AG04449 (cell line): ENCODE measurements around the gene HOXB4.
A peak's percentile ranks its signal among the peaks of the same experiment; 100 is the strongest.

Experiments
- CTCF ChIA-PET: fragments of 350-600 bp; formaldehyde crosslinking; extraction: SDS; loops from one replicate; lab custom pipeline; 2021; ENCODE audit warnings: antibody characterized with exemption; lab: Yijun Ruan, JAX
- POLR2A ChIA-PET: fragments of 400-600, 350-600 bp; formaldehyde crosslinking; extraction: SDS; loops from one replicate; lab custom pipeline; 2020; ENCODE audit warnings: antibody characterized with exemption, inconsistent platforms; lab: Yijun Ruan, JAX
- DNase-seq: peaks from one replicate; pipeline ENCODE4 v3.0.0-alpha.2; 2010; ENCODE audit warnings: low read depth, low spot score
- H3K4me3 ChIP-seq: 2 replicates; pipeline ENCODE4 v1.5.1; 2011; ENCODE audit warnings: low read depth, mild to moderate bottlenecking, control low read depth, low read length
- CTCF ChIP-seq: IDR thresholded peaks from one replicate; pipeline ENCODE4 v1.5.1; 2011; ENCODE audit warnings: mild to moderate bottlenecking, moderate library complexity, low read length, control low read depth, inconsistent platforms; ENCODE audit not compliant: insufficient read depth; ENCODE audit errors: missing control alignments

The HOXB4 gene

DNA sequence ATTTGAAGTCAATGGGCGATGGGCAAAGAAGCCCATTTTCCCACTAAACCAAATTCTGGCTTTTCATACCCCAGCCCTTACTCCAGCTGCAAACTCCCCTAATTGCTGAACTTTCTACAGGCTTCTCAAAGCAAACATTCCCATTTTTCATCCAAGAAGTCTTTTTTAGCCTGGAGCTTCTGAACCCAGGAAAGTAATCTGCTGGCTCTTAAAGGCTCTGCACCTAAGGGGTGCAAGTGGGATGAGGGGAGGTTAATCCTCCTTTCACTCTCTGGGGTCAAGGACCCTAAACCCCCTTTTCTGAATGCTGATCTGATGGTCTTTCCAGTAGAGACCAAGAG is 30.3 kb upstream of the HOXB4 start:
- no peak for DNase-seq
- no peak for TF ChIP-seq CTCF
- CTCF ChIA-PET: interaction anchor here (0.7 to 4.5 kb wide), 7 partner anchors 9 to 582 kb away, joined by 3 to 23 read pairs (median 6); no protein-coding TSS in a partner anchor
- H3K4me3 ChIP-seq: no peak overlapping the region
- POLR2A ChIA-PET: interaction anchor here (0.8 to 1.4 kb wide), 3 partner anchors 10 to 20 kb away, joined by 3 to 5 read pairs (median 4); no protein-coding TSS in a partner anchor

GRCh38 chr17:48606892-48607614 is 28.9 kb upstream of the HOXB4 start:
- no peak for TF ChIP-seq CTCF
- no peak overlapping the region for H3K4me3 ChIP-seq
- POLR2A ChIA-PET: no interaction called here
- no peak for DNase-seq
- CTCF ChIA-PET: interaction anchor here (0.7 to 4.5 kb wide), 10 partner anchors 11 to 391 kb away, joined by 3 to 23 read pairs (median 4); no protein-coding TSS in a partner anchor

GRCh38 chr17:48605991-48606891 is 28.1 kb upstream of the HOXB4 start:
- DNase-seq: no peak
- no peak for TF ChIP-seq CTCF
- ChIA-PET POLR2A (no interaction called here), CTCF (interaction anchor here (0.7 to 4.5 kb wide), 9 partner anchors 8 to 298 kb away, joined by 3 to 23 read pairs (median 5); no protein-coding TSS in a partner anchor)
- H3K4me3 ChIP-seq: no peak overlapping the region

GRCh38 chr17:48605409-48605919 is 27.3 kb upstream of the HOXB4 start:
- DNase-seq: no peak
- H3K4me3 ChIP-seq: peak overlapping the region; percentile 33; the same call in 1 of the 2 replicates
- ChIA-PET POLR2A (no interaction called here), CTCF (interaction anchor here (0.7 to 4.5 kb wide), 7 partner anchors 7 to 299 kb away, joined by 3 to 23 read pairs (median 3); no protein-coding TSS in a partner anchor)
- no peak for TF ChIP-seq CTCF

DNA sequence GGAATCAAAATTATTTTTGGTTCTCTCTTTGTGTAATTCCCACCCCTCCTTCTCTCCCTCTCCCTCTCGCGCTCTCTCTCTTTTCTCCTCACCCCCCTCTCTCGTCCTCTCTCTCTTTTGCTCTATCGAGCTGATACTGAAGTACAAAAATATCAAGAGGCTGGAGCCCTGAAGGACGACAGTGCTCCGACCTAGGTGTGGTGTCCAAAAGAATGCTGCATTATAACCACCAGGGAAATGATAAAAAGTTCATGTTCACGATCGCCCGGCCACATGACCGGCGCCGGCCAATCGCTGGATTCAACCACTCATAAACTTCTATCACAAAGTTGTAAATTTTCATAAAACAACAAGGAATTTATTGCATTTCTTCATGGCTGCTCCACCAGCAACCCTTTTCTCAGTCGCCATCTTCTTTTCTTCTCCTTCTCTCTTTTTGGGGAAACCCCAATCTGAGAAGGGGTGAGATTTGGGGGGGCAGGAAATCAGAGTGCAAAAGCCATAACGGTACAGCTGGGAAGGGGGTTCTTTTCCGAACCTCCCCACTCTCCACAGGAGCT is 26.7 kb upstream of the HOXB4 start, which contains the start of gene HOXB6:
TSS of gene HOXB6 (minus strand) at position 217 of the 560 bp plus-strand sequence. CDS start 6,836 bp downstream, outside the sequence.
- CTCF ChIA-PET: interaction anchor here (0.6 to 1.9 kb wide), 9 partner anchors 13 to 413 kb away, joined by 3 to 5 read pairs (median 3); no protein-coding TSS in a partner anchor
- DNase-seq: no peak
- no peak for TF ChIP-seq CTCF
- H3K4me3 ChIP-seq: peak within 1 kb of the TSS; percentile 68
- POLR2A ChIA-PET: interaction anchor here (0.7 to 1.2 kb wide), 2 partner anchors 8 to 123 kb away, joined by 3 to 4 read pairs; no protein-coding TSS in a partner anchor
